Endothelial cell of umbilical vein (primary cell): ENCODE measurements around the gene FOXP1. TPM values are rescaled to one million over a fixed set of nuclear protein-coding genes. Genes with fewer than 3 reads are reported as not detected.

Source experiments
- BruUV-seq: library from RNA; stranded (reverse); fragments of 400-500 nt; replicated peaks from 2 replicates; lab custom pipeline; 2021; lab: Mats Ljungman, UMichigan
- CTCF ChIA-PET: fragments of 300-600, 350-600 bp; sonication (Branson Sonifier 250); formaldehyde crosslinking; loops from one replicate; lab custom pipeline; 2021; ENCODE audit warnings: antibody characterized with exemption, inconsistent platforms; lab: Charles Lee
- POLR2A ChIA-PET: fragments of 300-600, 350-600 bp; sonication (Branson Sonifier 250); formaldehyde crosslinking; loops from one replicate; lab custom pipeline; 2021; ENCODE audit warnings: antibody characterized with exemption, inconsistent platforms; lab: Charles Lee
- DNase-seq: peaks from one replicate; pipeline ENCODE4 v3.0.0-alpha.2; 2011; ENCODE audit warnings: low read depth, low spot score
- FAIRE-seq: peaks from 2 replicates; lab custom pipeline; 2011; peaks lifted over from hg19 to GRCh38; lab: Jason Lieb, UNC
- H2AFZ ChIP-seq: 2 replicates; pipeline ENCODE4 v1.6.0; 2012; ENCODE audit warnings: low read depth, low read length, control low read depth, inconsistent platforms
- H3K27ac ChIP-seq: 2 replicates; pipeline ENCODE4 v1.5.1; 2011; ENCODE audit warnings: low read depth, mild to moderate bottlenecking, control low read depth, low read length, moderate library complexity; ENCODE audit not compliant: insufficient read depth
- H3K27me3 ChIP-seq, 2 experiments: 2 replicates each; pipeline versions ENCODE4 v1.6.0 to v1.6.1; 2011; ENCODE audit warnings: low read length in 2 of 2, mixed read lengths in 1 of 2; ENCODE audit not compliant: control insufficient read depth in 2 of 2, insufficient read depth in 2 of 2
- H3K36me3 ChIP-seq, 2 experiments: 2 replicates in 1 of 2; 3 replicates in 1 of 2; pipeline ENCODE4 v1.5.1; 2011; ENCODE audit warnings: low read length in 2 of 2, mild to moderate bottlenecking in 1 of 2, moderate library complexity in 1 of 2; ENCODE audit not compliant: control insufficient read depth in 2 of 2, insufficient read depth in 2 of 2; ENCODE audit errors: extremely low read depth in 1 of 2
- H3K4me1 ChIP-seq: 3 replicates; pipeline ENCODE4 v1.5.1; 2011; ENCODE audit warnings: mild to moderate bottlenecking, low read length; ENCODE audit not compliant: control insufficient read depth, insufficient read depth; ENCODE audit errors: extremely low read depth
- H3K4me2 ChIP-seq: 2 replicates; pipeline ENCODE4 v1.6.1; 2011; ENCODE audit warnings: low read length, control low read depth, mixed read lengths; ENCODE audit not compliant: insufficient read depth
- H3K4me3 ChIP-seq, 3 experiments: fragments of 200-600 bp in 1 of 3; sonication (generic), shearing (Covaris generic) in 1 of 3; replicated peaks in 1 of 3; 2 replicates each; pipeline ENCODE4 v1.5.1; 2011 to 2016; ENCODE audit warnings: control low read depth in 3 of 3, low read length in 3 of 3, mild to moderate bottlenecking in 2 of 3, inconsistent platforms in 1 of 3, low read depth in 1 of 3, moderate library complexity in 1 of 3; ENCODE audit not compliant: insufficient read depth in 1 of 3
- H3K79me2 ChIP-seq: 2 replicates; pipeline ENCODE4 v1.6.0; 2012; ENCODE audit warnings: low read length, inconsistent platforms; ENCODE audit not compliant: control insufficient read depth, insufficient read depth
- H3K9ac ChIP-seq: replicated peaks from 2 replicates; pipeline ENCODE3; 2011; ENCODE audit warnings: low read length, control low read depth; ENCODE audit not compliant: insufficient read depth; ENCODE audit errors: extremely low read depth
- H3K9me1 ChIP-seq: replicated peaks from 3 replicates; pipeline ENCODE4 v1.6.0; 2011; ENCODE audit warnings: mild to moderate bottlenecking, low read length; ENCODE audit not compliant: control insufficient read depth, insufficient read depth; ENCODE audit errors: extremely low read depth
- H3K9me3 ChIP-seq: replicated peaks from 2 replicates; pipeline ENCODE4 v1.5.1; 2012; ENCODE audit warnings: low read length, inconsistent platforms; ENCODE audit not compliant: control insufficient read depth, insufficient read depth
- H4K20me1 ChIP-seq: replicated peaks from 2 replicates; pipeline ENCODE3; 2011; ENCODE audit warnings: mild to moderate bottlenecking, low read length; ENCODE audit not compliant: control insufficient read depth, insufficient read depth; ENCODE audit errors: extremely low read depth
- CTCF ChIP-seq, 2 donors: IDR thresholded peaks; 1 replicate in 1 of 2; 2 replicates in 1 of 2; pipeline ENCODE4 v1.5.1; 2011; ENCODE audit warnings: low read length in 2 of 2, mild to moderate bottlenecking in 2 of 2, moderate library complexity in 2 of 2, control low read depth in 1 of 2, inconsistent platforms in 1 of 2, low read depth in 1 of 2; ENCODE audit not compliant: insufficient read depth in 1 of 2; ENCODE audit errors: extremely low read depth in 1 of 2
- EZH2 ChIP-seq: IDR thresholded peaks from 2 replicates; pipeline ENCODE4 v1.6.1; 2012; ENCODE audit warnings: borderline replicate concordance, low read depth, mild to moderate bottlenecking, moderate library complexity, low read length, inconsistent platforms; ENCODE audit not compliant: severe bottlenecking
- FOS ChIP-seq: IDR thresholded peaks from 2 replicates; pipeline ENCODE4 v1.6.1; 2011; ENCODE audit warnings: mild to moderate bottlenecking, low read length, moderate library complexity, borderline replicate concordance; ENCODE audit not compliant: insufficient read depth
- GATA2 ChIP-seq: IDR thresholded peaks from 2 replicates; pipeline ENCODE4 v1.7.0; 2011; ENCODE audit warnings: low read depth, mild to moderate bottlenecking, moderate library complexity, mixed read lengths, low read length; ENCODE audit not compliant: insufficient read length, insufficient read depth
- JUN ChIP-seq: IDR thresholded peaks from 2 replicates; pipeline ENCODE4 v1.6.1; 2011; ENCODE audit warnings: borderline replicate concordance, low read depth; ENCODE audit not compliant: insufficient read length, insufficient read depth
- MAX ChIP-seq: IDR thresholded peaks from 2 replicates; pipeline ENCODE4 v1.6.1; 2011; ENCODE audit not compliant: insufficient read depth, insufficient read length
- MYC ChIP-seq: IDR thresholded peaks from one replicate; pipeline ENCODE4 v1.6.1; 2011; ENCODE audit warnings: mild to moderate bottlenecking, low read depth, low read length
- POLR2A ChIP-seq: IDR thresholded peaks from 2 replicates; pipeline ENCODE4 v1.6.1; 2012; ENCODE audit warnings: low read depth, mild to moderate bottlenecking, control low read depth, low read length
- POLR2AphosphoS5 ChIP-seq: IDR thresholded peaks from 2 replicates; pipeline ENCODE4 v1.6.1; 2012; ENCODE audit warnings: low read depth, mild to moderate bottlenecking, control low read depth, low read length, moderate library complexity; ENCODE audit not compliant: insufficient read depth
- dilution Hi-C: fragments of 300-500 bp; cut with MboI; formaldehyde crosslinking; loops from one replicate; pipeline ENCODE4 v1.15.0; 2019; ENCODE audit warnings: low sequenced_read_pairs; ENCODE audit not compliant: extremely low pct_ligation_motif_present
- intact Hi-C: fragments of 100-400 bp; cut with micrococcal nuclease; formaldehyde crosslinking; loops from one replicate; pipeline ENCODE4 v1.10.0; 2022
- polyA plus RNA-seq, 4 experiments: library from polyadenylated mRNA; depleted of rRNA in 3 of 4; stranded (reverse) in 3 of 4; unstranded in 1 of 4; fragments of >200 nt; gene quantifications; 2 replicates each; pipeline versions ENCODE4 v1.2.1 to v1.2.3, GENCODE V29; 2011 to 2012; ENCODE audit warnings: missing spikeins in 1 of 4
- total RNA-seq: library from RNA; stranded (reverse); gene quantifications from 2 replicates; pipeline ENCODE4 v1.2.3, GENCODE V29; 2021

FOXP1 gene
- total and polyA plus RNA-seq, 2 donors (not counting 3 experiments of a cell fraction or from before 2014, with no cell fraction given) = 41.0 to 107 TPM

- H3K9ac ChIP-seq = no peak overlapping the region
- dilution Hi-C loops = no loop called here
- intact Hi-C loops = no loop called here
- ChIA-PET POLR2A (no interaction called here), CTCF (interaction anchor here (0.8 kb wide), 1 partner anchor 21 kb away, joined by 3 read pairs; no protein-coding TSS in a partner anchor)
- no peaks in the 10 kb centered on the region for H3K9me1 ChIP-seq
- no peak overlapping the region for H2AFZ ChIP-seq
- FAIRE-seq (no peak), DNase-seq (no peak)
- H3K4me1 ChIP-seq = peaks cover 21% of the 10 kb centered on the region
- H3K9me3 ChIP-seq = no peaks in the 10 kb centered on the region
- H3K79me2 ChIP-seq = no peaks in the 10 kb centered on the region
- no peak overlapping the region for H3K27ac ChIP-seq
- H3K4me3 ChIP-seq = no peak overlapping the region
- no peak overlapping the region for H3K4me2 ChIP-seq
- no peaks in the 10 kb centered on the region for H4K20me1 ChIP-seq
- no peaks in the 10 kb centered on the region for H3K36me3 ChIP-seq
- no TSS peak for BruUV-seq
- H3K27me3 ChIP-seq = no peaks in the 10 kb centered on the region
- TF ChIP-seq FOS (no peak), MAX (no peak), JUN (no peak), GATA2 (no peak), POLR2A (no peak), POLR2AphosphoS5 (no peak), MYC (no peak), EZH2 (no peak), CTCF (IDR thresholded peaks at IDR 0.05; ENCODE audit: extremely low read depth in 1 of 2, insufficient read depth in 1 of 2, low read depth in 1 of 2, low read length in 2 of 2) (no peak)
Measured at GRCh38 chr3:71442652-71443042, 140.9 kb downstream of the FOXP1 start.
